HG03280 (cell line): ENCODE measurements around the gene SLC16A10.
"Not testable (repeated sequence)": the region's sequence is repeated elsewhere in the genome, so short reads cannot be mapped to it uniquely, and the experiment has no call there.

Experiments
- ATAC-seq: cut with Tn5 transposase; IDR thresholded peaks from one replicate; pipeline ENCODE4 v1.9.1; 2021; ENCODE audit warnings: mild to moderate bottlenecking, moderate library complexity; ENCODE audit not compliant: unreplicated experiment

SLC16A10 gene

DNA sequence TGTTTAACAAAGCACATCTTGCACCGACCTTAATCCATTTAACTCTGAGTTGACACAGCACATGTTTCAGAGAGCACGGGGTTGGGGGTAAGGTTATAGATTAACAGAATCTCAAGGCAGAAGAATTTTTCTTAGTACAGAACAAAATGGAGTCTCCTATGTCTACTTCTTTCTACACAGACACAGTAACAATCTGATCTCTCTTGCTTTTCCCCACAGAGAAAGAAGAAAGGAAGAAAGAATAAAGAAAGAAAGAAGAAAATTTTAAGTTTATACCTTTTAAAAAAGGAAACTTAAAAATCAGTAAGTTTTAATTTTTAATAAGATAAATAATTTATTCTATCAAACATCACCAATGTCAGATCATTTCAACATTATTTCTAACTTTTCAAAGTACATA lies 168.5 kb downstream of the SLC16A10 start:
- ATAC-seq, result not testable (repeated sequence)

DNA sequence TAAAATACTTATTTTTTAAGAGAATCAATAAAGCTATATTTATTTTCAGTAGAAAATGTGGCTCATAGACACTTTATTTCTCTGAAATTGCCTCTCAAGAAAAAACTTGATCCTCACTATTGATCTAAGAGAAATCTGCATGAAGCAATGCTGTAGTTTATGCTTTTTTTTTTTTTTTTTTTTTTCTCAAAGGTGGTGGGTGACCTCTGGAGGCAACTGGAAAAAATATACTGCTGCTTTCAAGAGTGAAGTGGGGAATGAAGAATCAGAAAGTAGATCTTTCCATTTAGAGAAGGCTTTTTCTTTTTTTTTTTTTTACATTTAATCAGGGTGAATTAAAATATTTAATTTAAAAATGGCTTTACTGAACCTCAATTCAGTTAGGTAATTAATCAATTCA lies 169.3 kb downstream of the SLC16A10 start:
- ATAC-seq, result no peak

DNA sequence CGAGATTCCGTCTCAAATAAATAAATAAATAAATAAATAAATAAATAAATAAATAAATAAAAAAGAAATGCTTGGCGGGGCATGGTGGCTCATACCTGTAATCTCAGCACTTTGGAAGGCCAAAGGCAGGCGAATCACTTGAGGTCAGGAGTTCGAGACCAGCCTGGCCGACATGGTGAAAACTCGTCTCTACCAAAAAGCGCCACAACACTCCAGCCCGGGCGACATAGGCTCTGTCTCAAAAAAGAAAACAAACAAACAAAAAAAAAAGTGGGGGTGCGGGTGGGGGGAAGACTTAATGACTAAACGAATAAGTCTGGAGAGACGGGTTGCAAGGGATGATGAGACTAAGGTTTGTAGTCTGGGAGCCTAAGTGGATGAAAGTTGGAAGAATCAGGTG lies 170.7 kb downstream of the SLC16A10 start:
- no peak for ATAC-seq

DNA sequence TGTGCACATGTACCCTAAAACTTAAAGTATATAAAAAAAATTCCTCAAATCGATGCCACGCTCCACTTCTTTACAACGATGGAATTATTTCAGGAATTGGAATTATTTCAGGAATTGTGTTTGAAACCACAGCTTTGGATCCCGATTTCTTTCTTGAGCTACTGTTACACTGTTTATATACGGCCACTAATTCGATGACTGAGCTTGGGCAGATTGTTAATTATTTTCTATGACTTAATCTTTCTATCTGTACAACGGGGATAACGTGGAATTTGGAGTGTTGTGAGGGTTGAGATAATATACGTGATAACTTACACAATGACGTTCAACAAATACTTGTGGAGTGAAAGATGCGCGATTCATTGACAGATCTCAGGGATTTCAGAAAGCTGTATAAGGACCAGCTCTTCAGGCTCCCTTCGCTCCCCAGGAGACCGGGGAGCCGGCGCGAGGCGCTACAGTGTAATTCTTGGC lies 171.3 kb downstream of the SLC16A10 start:
- no peak for ATAC-seq

DNA sequence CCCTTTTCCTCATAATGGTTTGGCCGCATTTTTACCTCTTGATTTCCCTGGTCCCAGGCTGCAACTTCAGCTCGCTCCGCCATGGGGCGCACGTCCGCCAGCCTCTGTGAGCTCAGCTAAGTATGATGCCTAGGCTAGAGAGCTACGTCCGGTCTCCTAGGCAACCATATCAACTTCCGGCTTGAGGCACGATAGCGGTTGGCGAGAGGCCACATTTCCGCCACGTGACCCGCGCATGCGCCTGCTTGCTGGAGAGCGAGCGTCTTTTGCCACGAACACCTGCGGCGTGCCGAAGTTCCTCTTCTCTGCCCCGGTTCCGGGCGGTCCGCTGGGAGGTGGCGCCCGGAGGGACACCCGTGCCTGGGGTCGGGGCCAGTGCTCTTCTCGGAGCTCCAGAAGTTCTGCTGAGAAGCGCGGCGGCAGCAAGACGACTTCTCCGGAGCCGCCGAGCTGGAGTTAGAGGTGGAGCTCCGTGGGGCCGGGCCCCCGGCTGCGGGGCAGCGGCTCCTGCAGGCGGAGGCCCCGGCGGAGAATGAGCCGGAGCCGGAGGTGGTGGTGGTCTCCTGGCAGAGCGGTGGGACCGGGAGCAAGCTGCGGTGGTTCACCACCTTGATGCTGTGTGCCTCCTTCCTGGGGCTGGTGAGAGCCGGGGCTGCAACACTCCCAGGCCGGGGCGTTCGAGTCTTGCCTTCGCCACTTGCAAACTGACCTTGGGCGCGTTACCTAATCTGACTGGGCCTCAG lies 172.0 kb downstream of the SLC16A10 start:
- ATAC-seq, result peak; percentile 99

DNA sequence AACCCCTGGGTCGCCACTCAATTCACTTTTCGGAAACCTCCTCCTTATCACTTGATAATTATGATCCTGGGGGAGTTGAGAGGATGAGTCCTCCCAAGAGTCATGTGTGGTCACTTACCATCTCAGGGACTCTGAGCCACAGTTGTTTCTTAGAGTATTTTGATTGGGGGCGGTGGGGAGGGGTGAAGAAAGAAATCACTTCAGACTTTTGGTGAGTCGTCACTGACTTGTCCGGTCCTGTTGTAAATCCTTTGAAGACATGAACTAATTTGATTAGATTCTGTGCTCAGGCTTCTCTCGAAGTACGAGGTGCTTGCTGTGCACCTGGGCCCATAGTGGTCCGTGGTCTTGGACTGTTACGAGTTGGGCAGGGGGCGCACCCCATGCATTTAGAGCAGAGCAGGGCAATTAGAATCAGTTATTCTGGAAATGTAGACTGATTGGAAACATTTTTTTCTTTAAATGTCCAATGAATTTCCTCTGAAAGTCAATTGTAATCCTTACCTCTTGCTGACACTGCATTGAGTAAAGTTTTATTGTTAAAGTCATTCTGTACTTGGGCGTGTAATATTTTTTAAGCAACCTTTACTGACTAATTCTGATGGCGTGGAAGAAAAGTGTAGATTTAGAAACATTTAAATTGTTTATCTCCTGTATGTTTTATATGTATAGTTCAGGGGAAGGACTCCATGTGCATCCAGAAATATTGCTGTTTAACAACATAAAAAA lies 173.4 kb downstream of the SLC16A10 start:
- ATAC-seq, result no peak

DNA sequence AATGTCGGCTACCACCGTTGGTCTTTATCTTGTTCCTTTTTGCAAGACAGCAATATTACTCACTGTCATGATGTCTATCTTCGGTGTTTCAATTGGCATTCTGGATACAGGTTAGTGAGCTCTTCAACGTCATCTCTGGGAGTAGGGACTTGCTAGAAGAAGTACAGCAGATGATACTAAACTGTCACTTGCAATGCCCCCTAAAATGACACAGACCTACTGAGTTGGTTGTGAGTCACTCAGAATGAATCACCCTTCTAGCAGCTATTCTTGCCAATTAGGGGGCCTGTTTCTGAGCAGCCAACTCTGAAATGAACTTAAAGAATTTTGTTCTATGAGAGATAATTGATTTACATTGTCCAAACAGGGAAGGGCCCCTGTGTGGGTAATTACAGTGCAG lies 176.5 kb downstream of the SLC16A10 start:
- ATAC-seq, result no peak

DNA sequence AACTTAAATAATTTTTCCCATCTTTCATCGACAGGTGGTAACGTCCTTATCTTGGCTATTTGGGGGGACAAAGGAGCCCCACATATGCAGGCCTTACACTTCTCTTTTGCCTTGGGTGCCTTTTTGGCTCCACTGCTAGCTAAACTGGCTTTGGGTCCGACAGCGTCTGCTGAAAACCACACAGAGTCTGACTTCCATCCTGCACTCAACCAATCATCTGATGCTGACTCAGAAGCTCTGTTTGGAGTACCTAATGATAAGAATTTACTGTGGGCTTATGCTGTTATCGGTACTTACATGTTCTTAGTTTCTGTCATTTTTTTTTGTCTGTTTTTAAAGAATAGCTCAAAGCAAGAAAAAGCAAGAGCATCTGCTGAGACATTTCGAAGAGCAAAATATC lies 178.5 kb downstream of the SLC16A10 start:
- ATAC-seq, result no peak

DNA sequence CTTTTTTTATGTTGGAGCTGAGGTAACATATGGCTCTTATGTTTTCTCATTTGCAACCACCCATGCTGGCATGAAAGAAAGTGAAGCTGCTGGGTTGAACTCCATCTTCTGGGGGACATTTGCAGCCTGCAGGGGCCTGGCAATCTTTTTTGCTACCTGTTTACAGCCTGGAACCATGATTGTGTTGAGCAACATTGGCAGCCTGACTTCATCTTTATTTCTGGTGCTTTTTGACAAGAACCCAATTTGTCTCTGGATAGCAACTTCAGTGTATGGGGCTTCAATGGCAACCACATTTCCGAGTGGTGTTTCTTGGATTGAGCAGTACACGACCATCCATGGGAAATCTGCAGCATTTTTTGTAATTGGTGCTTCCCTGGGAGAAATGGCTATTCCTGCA lies 179.0 kb downstream of the SLC16A10 start:
- no peak for ATAC-seq

DNA sequence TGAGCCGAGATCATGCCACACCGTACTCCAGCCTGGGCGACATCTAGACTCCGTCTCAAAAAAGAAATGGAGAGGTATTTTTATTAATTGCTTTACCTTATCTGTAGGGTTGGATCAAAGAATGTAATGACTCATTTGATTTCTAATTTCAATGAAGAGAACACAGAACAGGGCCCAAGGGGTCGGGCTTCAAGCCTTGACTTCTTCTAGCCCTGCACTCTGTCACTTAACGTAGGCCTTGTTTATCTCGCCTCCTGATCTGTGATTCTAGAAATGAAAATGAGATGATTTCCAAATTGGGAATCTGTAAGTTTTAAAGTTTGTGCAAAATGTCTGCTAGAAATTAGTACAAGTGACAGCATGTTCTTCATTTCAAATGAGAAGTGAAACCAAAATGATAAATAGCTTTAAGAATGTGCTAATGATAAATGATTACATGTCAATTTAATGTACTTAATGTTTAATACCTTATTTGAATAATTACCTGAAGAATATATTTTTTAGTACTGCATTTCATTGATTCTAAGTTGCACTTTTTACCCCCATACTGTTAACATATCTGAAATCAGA lies 180.5 kb downstream of the SLC16A10 start:
- ATAC-seq, result no peak

DNA sequence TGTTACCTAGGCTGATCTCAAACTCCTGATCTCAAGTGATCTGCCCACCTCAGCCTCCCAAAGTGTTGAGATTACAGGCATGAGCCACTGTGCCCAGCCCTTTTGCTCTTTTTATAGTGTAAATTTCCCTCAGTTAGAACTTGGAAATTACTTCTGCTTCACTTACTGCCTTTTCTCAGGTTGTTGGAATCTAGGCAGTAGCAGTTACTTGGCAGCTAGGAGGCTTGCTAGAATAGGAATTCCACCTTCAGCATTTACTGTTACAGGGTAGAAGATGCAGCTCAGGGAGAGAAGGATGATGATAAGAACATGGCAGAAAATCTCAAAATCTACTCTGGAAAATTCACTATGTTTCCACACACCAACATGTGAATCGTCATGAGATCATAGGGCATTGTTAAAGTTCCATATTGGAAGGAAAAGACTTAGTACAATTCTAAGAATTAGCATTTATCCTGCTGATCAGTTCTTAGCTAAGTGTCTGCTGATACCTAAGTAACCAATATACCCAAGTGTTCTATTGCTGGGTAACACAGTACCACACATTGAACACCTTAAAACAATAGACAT lies 182.2 kb downstream of the SLC16A10 start:
- ATAC-seq, result no peak

DNA sequence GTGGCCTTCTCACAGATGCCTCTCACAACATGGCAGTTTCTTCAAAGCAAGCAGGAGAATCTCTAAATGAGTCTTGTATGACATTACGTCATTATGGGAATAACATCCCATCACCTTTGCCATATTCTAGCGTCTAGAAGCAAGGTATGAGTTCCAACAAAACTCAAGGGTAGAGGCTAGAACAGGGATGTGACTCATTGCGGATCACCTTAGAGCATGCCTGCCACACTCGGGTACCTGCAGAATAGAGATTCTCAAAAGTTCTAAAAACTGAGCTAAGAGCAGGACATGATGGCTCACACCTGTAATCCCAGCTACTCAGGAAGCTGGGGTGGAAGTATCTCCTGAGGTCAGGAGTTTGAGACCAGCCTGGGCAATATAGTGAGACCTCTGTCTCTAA lies 182.8 kb downstream of the SLC16A10 start:
- no peak for ATAC-seq

DNA sequence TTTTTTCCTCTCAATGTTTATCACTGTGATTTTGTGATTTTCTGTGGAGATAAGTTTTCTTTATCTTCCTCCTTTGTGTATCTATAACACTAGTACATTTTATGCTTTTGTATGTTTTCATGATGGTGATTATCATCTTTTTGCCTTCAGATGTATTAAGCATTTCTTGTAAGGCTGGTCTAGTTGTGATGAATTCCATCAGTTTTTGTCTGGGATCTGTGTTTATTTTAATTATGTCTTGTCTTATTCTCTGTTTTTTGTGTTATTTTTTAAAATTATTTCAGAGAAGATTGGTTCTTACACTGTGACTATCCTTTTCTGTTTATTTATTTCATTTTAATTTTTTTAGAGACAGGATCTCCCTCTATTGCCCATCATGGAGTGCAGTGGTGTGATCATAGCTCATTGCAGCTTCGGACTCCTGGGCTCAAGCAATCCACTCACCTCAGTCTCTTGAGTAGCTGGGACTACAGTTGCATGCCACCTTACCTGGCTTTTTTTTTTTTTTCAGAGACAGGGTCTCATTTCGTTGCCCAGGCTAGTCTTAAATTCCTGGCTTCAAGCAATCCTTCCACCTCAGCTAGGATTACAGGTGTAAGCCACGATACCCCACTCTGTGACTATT lies 187.4 kb downstream of the SLC16A10 start:
- no peak for ATAC-seq

DNA sequence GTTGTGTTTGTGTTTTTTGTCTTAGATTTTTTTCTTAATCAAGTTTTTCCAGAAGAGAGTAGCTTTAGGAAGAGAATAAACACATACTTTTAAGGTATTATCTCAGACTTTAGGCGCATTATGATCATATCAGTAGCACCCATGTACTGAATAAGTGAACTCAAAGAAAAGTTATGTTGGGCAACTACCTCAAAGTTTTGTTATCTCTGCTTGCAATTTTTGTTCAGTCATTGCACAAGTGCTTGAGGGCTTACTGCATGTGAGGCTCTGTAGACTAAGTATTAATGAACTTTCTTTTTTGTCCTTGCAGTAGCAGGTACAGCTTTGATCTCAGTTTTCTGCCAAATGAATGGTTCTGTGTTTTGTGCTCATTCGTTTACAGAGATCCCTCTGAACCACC lies 189.0 kb downstream of the SLC16A10 start:
- ATAC-seq, result no peak

DNA sequence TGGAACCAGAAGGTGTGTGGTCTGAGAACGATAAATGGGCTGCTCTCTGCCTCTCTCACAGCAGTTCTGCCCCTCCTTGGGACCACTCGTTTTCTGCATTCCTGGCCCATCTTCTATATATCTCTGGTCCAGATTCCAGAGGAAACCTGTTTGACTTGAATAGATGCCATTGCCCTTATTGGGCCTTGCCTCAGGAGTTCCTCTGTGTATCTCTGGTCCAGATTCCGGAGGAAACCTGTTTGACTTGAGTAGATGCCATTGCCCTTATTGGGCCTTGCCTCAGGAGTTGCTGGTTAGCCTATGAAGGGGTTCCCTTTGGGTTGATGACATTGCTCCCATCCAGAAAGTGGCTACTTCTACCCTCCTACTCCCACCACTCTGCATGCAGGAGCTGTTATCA lies 189.4 kb downstream of the SLC16A10 start:
- ATAC-seq, result no peak

DNA sequence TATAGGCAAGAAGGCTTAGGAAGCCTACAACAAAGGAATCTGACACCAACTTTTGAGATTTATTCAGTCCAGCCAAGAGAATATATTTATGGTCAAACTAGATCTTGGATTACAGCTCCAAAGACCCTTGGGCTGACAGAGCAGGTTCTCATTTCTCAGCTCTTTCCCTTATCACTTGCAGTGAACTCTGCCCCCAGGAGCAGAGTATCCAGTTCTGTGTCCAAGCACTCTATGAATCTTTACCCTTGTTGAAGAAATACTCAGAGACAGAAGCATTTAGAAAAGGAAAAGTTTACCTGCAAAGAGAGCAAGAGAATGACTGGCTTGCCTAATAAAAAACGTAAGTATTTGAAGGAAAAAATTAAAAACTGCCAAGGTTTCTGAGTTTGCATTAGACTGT lies 190.5 kb downstream of the SLC16A10 start:
- ATAC-seq, result no peak

DNA sequence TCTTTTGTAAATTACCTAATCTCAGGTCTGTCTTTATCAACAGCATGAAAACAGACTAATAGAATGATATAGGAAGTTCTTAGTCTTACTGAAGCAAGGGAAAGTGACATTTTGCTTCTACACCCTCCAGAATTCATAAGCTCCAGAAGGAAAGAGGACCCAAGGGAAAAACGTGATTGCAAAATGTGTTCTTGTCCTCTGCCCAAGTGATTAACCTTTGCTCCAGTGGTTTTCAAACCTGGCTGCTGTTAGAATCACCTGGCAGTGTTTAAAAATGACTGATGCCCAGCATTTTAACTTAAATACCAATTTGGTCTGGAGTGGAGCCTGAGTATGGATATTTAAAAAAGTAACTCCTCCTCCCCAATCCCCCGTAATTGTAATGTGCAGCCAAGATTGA lies 191.4 kb downstream of the SLC16A10 start:
- ATAC-seq, result no peak

DNA sequence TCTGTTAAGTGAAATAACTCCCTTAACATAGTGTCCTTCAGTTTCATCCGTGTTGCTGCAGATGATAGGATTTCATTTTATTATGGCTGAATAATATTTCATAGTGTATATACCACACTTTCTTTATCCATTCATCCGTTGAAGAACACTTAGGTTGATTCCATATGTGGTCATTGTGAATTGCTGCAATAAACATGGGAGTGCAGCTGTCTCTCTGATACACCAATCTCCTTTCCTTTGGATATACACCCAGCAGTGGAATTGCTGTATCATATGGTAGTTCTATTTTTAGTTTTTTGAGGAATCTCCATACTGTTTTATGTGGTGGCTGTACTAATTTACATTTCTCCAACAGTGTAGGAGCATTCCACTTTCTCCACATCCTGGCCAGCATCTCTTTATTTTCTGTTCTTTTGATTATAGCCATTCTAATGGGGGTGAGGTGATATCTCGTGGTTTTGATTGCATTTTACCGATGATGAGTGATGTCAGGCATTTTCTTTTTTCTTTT lies 193.2 kb downstream of the SLC16A10 start:
- ATAC-seq, result no peak
